KMS-11 (cell line): ENCODE data around the gene PRLR.
"Not testable (repeated sequence)": the region's sequence is repeated elsewhere in the genome, so short reads cannot be mapped to it uniquely, and the experiment has no call there.

ENCODE experiments used
- H2AFZ ChIP-seq: fragments of 200-600 bp; sonication (generic); 2 replicates; pipeline ENCODE4 v1.6.1; 2016; ENCODE audit warnings: antibody characterized with exemption, mixed run types, low read depth
- H3K27ac ChIP-seq: fragments of 200-600 bp; sonication (generic); 2 replicates; pipeline ENCODE4 v1.6.1; 2016; ENCODE audit warnings: mild to moderate bottlenecking, mixed run types
- H3K27me3 ChIP-seq: fragments of 200-600 bp; sonication (generic); 2 replicates; pipeline ENCODE4 v1.6.1; 2017; ENCODE audit warnings: mild to moderate bottlenecking, low read depth, mixed run types, moderate library complexity; ENCODE audit not compliant: insufficient read depth
- H3K36me3 ChIP-seq: fragments of 200-600 bp; sonication (generic); 2 replicates; pipeline ENCODE4 v1.6.1; 2017; ENCODE audit warnings: mild to moderate bottlenecking, mixed run types; ENCODE audit not compliant: insufficient read depth
- H3K4me1 ChIP-seq: fragments of 200-600 bp; sonication (generic); 2 replicates; pipeline ENCODE4 v1.6.1; 2016; ENCODE audit warnings: mild to moderate bottlenecking, low read depth, mixed run types; ENCODE audit not compliant: poor library complexity, severe bottlenecking
- H3K4me2 ChIP-seq: fragments of 200-600 bp; sonication (generic); 2 replicates; pipeline ENCODE4 v1.7.0; 2016; ENCODE audit warnings: mild to moderate bottlenecking, mixed run types
- H3K4me3 ChIP-seq: fragments of 200-600 bp; sonication (generic); IDR thresholded peaks from 2 replicates; pipeline ENCODE4 v1.6.1; 2017; ENCODE audit warnings: low read depth, low read length, mixed read lengths; ENCODE audit not compliant: insufficient read depth
- H3K79me2 ChIP-seq: fragments of 200-600 bp; sonication (generic); 2 replicates; pipeline ENCODE4 v1.6.1; 2016; ENCODE audit warnings: low read depth, mixed run types; ENCODE audit not compliant: insufficient read depth
- H3K9ac ChIP-seq: fragments of 200-600 bp; sonication (generic); 2 replicates; pipeline ENCODE4 v1.6.1; 2016; ENCODE audit warnings: mild to moderate bottlenecking, mixed run types
- H4K20me1 ChIP-seq: fragments of 200-600 bp; sonication (generic); 2 replicates; pipeline ENCODE4 v1.6.1; 2016; ENCODE audit warnings: mild to moderate bottlenecking, mixed run types; ENCODE audit not compliant: insufficient read depth
- CTCF ChIP-seq: fragments of 200-600 bp; sonication (generic); conservative IDR thresholded peaks from 2 replicates; pipeline ENCODE4 v1.6.1; 2017; ENCODE audit warnings: low read depth, mild to moderate bottlenecking, antibody characterized with exemption, low read length, moderate library complexity, mixed read lengths

PRLR gene

GRCh38 chr5:35103637-35104299 is 126.5 kb downstream of the PRLR start:
- Histone ChIP-seq H3K27ac (no peak overlapping the region), H3K4me1 (no peaks in the 10 kb centered on the region), H3K4me2 (no peak overlapping the region), H3K4me3 (no peak overlapping the region), H3K36me3 (no peaks in the 10 kb centered on the region), H2AFZ (no peak overlapping the region), H3K27me3 (no peaks in the 10 kb centered on the region), H4K20me1 (no peaks in the 10 kb centered on the region), H3K9ac (no peak overlapping the region), H3K79me2 (no peaks in the 10 kb centered on the region)
- no peak for TF ChIP-seq CTCF

GRCh38 chr5:35101720-35102119 is 128.6 kb downstream of the PRLR start:
- not testable (repeated sequence) for H3K4me3 ChIP-seq, H3K27me3 ChIP-seq, H3K27ac ChIP-seq, H3K4me1 ChIP-seq, H3K9ac ChIP-seq, H2AFZ ChIP-seq, H3K4me2 ChIP-seq, H3K79me2 ChIP-seq, H4K20me1 ChIP-seq, H3K36me3 ChIP-seq

GRCh38 chr5:35101016-35101415 is 129.3 kb downstream of the PRLR start:
- Histone ChIP-seq H3K9ac (no peak overlapping the region), H3K4me2 (no peak overlapping the region), H3K79me2 (no peaks in the 10 kb centered on the region), H2AFZ (no peak overlapping the region), H3K27me3 (no peaks in the 10 kb centered on the region), H3K4me3 (no peak overlapping the region), H3K27ac (no peak overlapping the region), H3K4me1 (no peaks in the 10 kb centered on the region), H4K20me1 (no peaks in the 10 kb centered on the region), H3K36me3 (no peaks in the 10 kb centered on the region)
- TF ChIP-seq CTCF = no peak

GRCh38 chr5:35098214-35098613 is 132.1 kb downstream of the PRLR start:
- Histone ChIP-seq H3K4me1 (no peaks in the 10 kb centered on the region), H3K79me2 (no peaks in the 10 kb centered on the region), H3K9ac (no peak overlapping the region), H3K4me2 (no peak overlapping the region), H4K20me1 (no peaks in the 10 kb centered on the region), H3K27me3 (no peaks in the 10 kb centered on the region), H3K27ac (no peak overlapping the region), H3K4me3 (no peak overlapping the region), H2AFZ (no peak overlapping the region), H3K36me3 (no peaks in the 10 kb centered on the region)
- no peak for TF ChIP-seq CTCF

GRCh38 chr5:35096932-35097331 is 133.4 kb downstream of the PRLR start:
- H4K20me1 ChIP-seq = no peaks in the 10 kb centered on the region
- no peak overlapping the region for H2AFZ ChIP-seq
- H3K4me2 ChIP-seq = no peak overlapping the region
- no peak overlapping the region for H3K9ac ChIP-seq
- H3K4me3 ChIP-seq = no peak overlapping the region
- no peaks in the 10 kb centered on the region for H3K79me2 ChIP-seq
- no peaks in the 10 kb centered on the region for H3K36me3 ChIP-seq
- no peak overlapping the region for H3K27ac ChIP-seq
- TF ChIP-seq CTCF = no peak
- no peaks in the 10 kb centered on the region for H3K27me3 ChIP-seq
- no peaks in the 10 kb centered on the region for H3K4me1 ChIP-seq
